IMR-90 (cell line): ENCODE data around the gene TIAM1. TPM values are rescaled to one million over a fixed set of nuclear protein-coding genes. Genes with fewer than 3 reads are reported as not detected.

Source experiments
- ATAC-seq: fragments of 200-7000 bp; cut with Tn5 transposase; 2 replicates; pipeline ENCODE4 v1.9.1; 2020; ENCODE audit warnings: low read depth, mild to moderate bottlenecking, moderate library complexity
- BruUV-seq: library from RNA; stranded (reverse); fragments of 400-500 nt; replicated peaks from 2 replicates; lab custom pipeline; 2021; lab: Mats Ljungman, UMichigan
- CTCF ChIA-PET: fragments of 300-600 bp; formaldehyde crosslinking; extraction: SDS; loops from one replicate; lab custom pipeline; 2021; ENCODE audit warnings: antibody characterized with exemption; lab: Yijun Ruan, JAX
- POLR2A ChIA-PET: fragments of 300-600 bp; sonication (Branson Sonifier 250); formaldehyde crosslinking; loops from one replicate; lab custom pipeline; 2022; ENCODE audit warnings: antibody characterized with exemption; ENCODE audit not compliant: unreplicated experiment; lab: Charles Lee
- DNase-seq: peaks from one replicate; pipeline ENCODE4 v3.0.0; 2013
- H2AFZ ChIP-seq: replicated peaks from 2 replicates; pipeline ENCODE3; 2013; ENCODE audit warnings: low read length, mild to moderate bottlenecking; ENCODE audit not compliant: poor library complexity
- H2AK5ac ChIP-seq: 2 replicates; pipeline ENCODE4 v1.6.1; 2013; ENCODE audit warnings: low read depth, low read length, inconsistent platforms
- H2AK9ac ChIP-seq: replicated peaks from 2 replicates; pipeline ENCODE3; 2013; ENCODE audit warnings: mild to moderate bottlenecking, low read depth, low read length, moderate library complexity; ENCODE audit not compliant: poor library complexity
- H2BK120ac ChIP-seq: 2 replicates; pipeline ENCODE4 v1.6.1; 2013; ENCODE audit warnings: low read depth, low read length, inconsistent platforms
- H2BK15ac ChIP-seq: 3 replicates; pipeline ENCODE4 v1.6.1; 2013; ENCODE audit warnings: low read depth, low read length, inconsistent platforms
- H2BK20ac ChIP-seq: 2 replicates; pipeline ENCODE4 v1.6.1; 2013; ENCODE audit warnings: low read depth, mild to moderate bottlenecking, inconsistent platforms, low read length, moderate library complexity
- H2BK5ac ChIP-seq: 2 replicates; pipeline ENCODE4 v1.6.1; 2013; ENCODE audit warnings: mild to moderate bottlenecking, low read depth, low read length, inconsistent platforms; ENCODE audit not compliant: poor library complexity, severe bottlenecking
- H3K14ac ChIP-seq: replicated peaks from 2 replicates; pipeline ENCODE4 v1.6.1; 2013; ENCODE audit warnings: low read depth, low read length, inconsistent platforms
- H3K18ac ChIP-seq: 2 replicates; pipeline ENCODE4 v1.6.1; 2013; ENCODE audit warnings: low read depth, low read length, control low read depth
- H3K23ac ChIP-seq: 2 replicates; pipeline ENCODE4 v1.6.1; 2013; ENCODE audit warnings: low read depth, low read length, inconsistent platforms
- H3K27ac ChIP-seq: 2 replicates; pipeline ENCODE4 v1.5.1; 2013; ENCODE audit warnings: mild to moderate bottlenecking, control low read depth, low read length; ENCODE audit not compliant: insufficient read depth
- H3K27me3 ChIP-seq: 2 replicates; pipeline ENCODE4 v1.6.1; 2013; ENCODE audit warnings: low read length; ENCODE audit not compliant: control insufficient read depth, insufficient read depth
- H3K36me3 ChIP-seq: 2 replicates; pipeline ENCODE4 v1.6.1; 2013; ENCODE audit warnings: low read length, mixed read lengths; ENCODE audit not compliant: control insufficient read depth, insufficient read depth
- H3K4ac ChIP-seq: 2 replicates; pipeline ENCODE4 v1.6.1; 2013; ENCODE audit warnings: low read depth, low read length, inconsistent platforms
- H3K4me1 ChIP-seq: 2 replicates; pipeline ENCODE4 v1.6.1; 2013; ENCODE audit warnings: low read length, mixed read lengths; ENCODE audit not compliant: control insufficient read depth, insufficient read depth
- H3K4me2 ChIP-seq: 2 replicates; pipeline ENCODE4 v1.6.1; 2013; ENCODE audit warnings: low read depth, mild to moderate bottlenecking, control low read depth, low read length, moderate library complexity
- H3K4me3 ChIP-seq: 2 replicates; pipeline ENCODE4 v1.5.1; 2013; ENCODE audit warnings: low read depth, mild to moderate bottlenecking, control low read depth, low read length, moderate library complexity; ENCODE audit not compliant: insufficient read depth
- H3K56ac ChIP-seq: 2 replicates; pipeline ENCODE4 v1.6.1; 2013; ENCODE audit warnings: low read length, inconsistent platforms; ENCODE audit not compliant: insufficient read depth; ENCODE audit errors: extremely low read depth
- H3K79me1 ChIP-seq, 2 experiments: 2 replicates each; pipeline ENCODE4 v1.6.1; 2013; ENCODE audit warnings: low read length in 2 of 2, inconsistent platforms in 1 of 2, low read depth in 1 of 2
- H3K9ac ChIP-seq: 2 replicates; pipeline ENCODE4 v1.6.1; 2013; ENCODE audit warnings: low read depth, low read length, control low read depth
- H3K9me1 ChIP-seq: 2 replicates; pipeline ENCODE4 v1.6.1; 2013; ENCODE audit warnings: low read length, inconsistent platforms; ENCODE audit not compliant: insufficient read depth
- H3K9me3 ChIP-seq: 2 replicates; pipeline ENCODE4 v1.6.1; 2013; ENCODE audit warnings: low read length; ENCODE audit not compliant: control insufficient read depth, insufficient read depth
- H4K20me1 ChIP-seq: 2 replicates; pipeline ENCODE4 v1.6.1; 2013; ENCODE audit warnings: low read length, inconsistent platforms; ENCODE audit not compliant: insufficient read depth
- H4K5ac ChIP-seq: 2 replicates; pipeline ENCODE4 v1.6.1; 2013; ENCODE audit warnings: mild to moderate bottlenecking, low read depth, low read length, control low read depth
- H4K8ac ChIP-seq, 2 experiments: 2 replicates each; pipeline ENCODE4 v1.6.1; 2013; ENCODE audit warnings: low read depth in 2 of 2, low read length in 2 of 2, control low read depth in 1 of 2, inconsistent platforms in 1 of 2
- H4K91ac ChIP-seq: 2 replicates; pipeline ENCODE4 v1.6.1; 2013; ENCODE audit warnings: low read depth, low read length, inconsistent platforms; ENCODE audit not compliant: insufficient read depth
- FOS ChIP-seq: fragments of 150-350 bp; IDR thresholded peaks from 2 replicates; pipeline ENCODE4 v1.6.1; 2016; ENCODE audit warnings: low read depth, low read length
- MXI1 ChIP-seq: IDR thresholded peaks from 2 replicates; pipeline ENCODE4 v1.6.1; 2012; ENCODE audit warnings: low read depth, mild to moderate bottlenecking, low read length, moderate library complexity, borderline replicate concordance
- WGBS, 2 experiments: methylation state at CpG; one replicate each; pipeline versions ENCODE4 v1.1.5 to v1.1.7; 2013; ENCODE audit warnings: missing lambda C conversion rate in 2 of 2; ENCODE audit not compliant: insufficient read length in 1 of 2; ENCODE audit errors: extremely low coverage in 2 of 2; 5-methylcytosine and 5-hydroxymethylcytosine counted together
- dilution Hi-C: fragments of 300-500 bp; cut with HindIII; formaldehyde crosslinking; loops from one replicate; pipeline ENCODE4 v1.14.3; 2018; ENCODE audit warnings: low sequenced_read_pairs; ENCODE audit not compliant: unreplicated experiment
- in situ Hi-C: fragments of 300-500 bp; cut with MboI; formaldehyde crosslinking; loops from 3 replicates; pipeline ENCODE4 v1.14.3; 2019; ENCODE audit warnings: low sequenced_read_pairs, inconsistent platforms, mixed read lengths
- intact Hi-C: fragments of 100-400 bp; cut with micrococcal nuclease; formaldehyde crosslinking; loops from 2 replicates; pipeline ENCODE4 v1.10.0; 2022
- polyA plus RNA-seq, 3 experiments: library from polyadenylated mRNA; depleted of rRNA; stranded (reverse); fragments of >200 nt; gene quantifications; 2 replicates each; pipeline ENCODE4 v1.2.3, GENCODE V29; 2012; ENCODE audit warnings: low replicate concordance in 1 of 3
- total RNA-seq: library from RNA; depleted of rRNA; stranded (reverse); fragments of >200 nt; gene quantifications from 2 replicates; pipeline ENCODE4 v1.2.3, GENCODE V29; 2012

TIAM1 gene
- total and polyA plus RNA-seq, 2 of the 4 experiments (the other 2 are of a cell fraction), result 2.9 to 9.3 TPM

DNA sequence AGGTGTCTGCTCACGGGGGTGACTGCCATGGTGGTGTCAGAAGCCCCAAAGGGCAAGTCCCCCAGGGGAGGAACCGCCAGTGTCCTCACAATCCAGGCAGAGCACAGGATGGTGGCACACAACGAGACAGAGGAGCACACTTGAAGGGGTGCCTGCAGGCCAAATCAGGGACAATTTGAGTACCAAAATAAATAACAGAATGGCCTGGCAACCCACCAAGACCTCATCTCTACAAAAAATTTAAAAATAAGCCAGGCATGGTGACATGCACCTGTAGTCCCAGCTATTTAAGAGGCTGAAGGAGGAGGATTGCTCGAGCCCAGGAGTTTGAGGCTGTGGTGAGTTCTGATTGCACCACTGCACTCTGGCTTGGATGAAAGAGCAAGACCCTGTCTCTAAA is 38.2 kb downstream of the TIAM1 start:
- in situ Hi-C loops, result no loop called here
- H3K14ac ChIP-seq, result no peak overlapping the region
- no peak overlapping the region for H3K4ac ChIP-seq
- TF ChIP-seq FOS, result no peak
- TF ChIP-seq MXI1, result no peak
- DNase-seq, result no peak
- H4K20me1 ChIP-seq, result no peaks in the 10 kb centered on the region
- no peak overlapping the region for H2BK20ac ChIP-seq
- H3K36me3 ChIP-seq, result no peaks in the 10 kb centered on the region
- no peak overlapping the region for H2AK5ac ChIP-seq
- no peak for ATAC-seq
- BruUV-seq, result no TSS peak
- 80% methylated on average over 1 of the region's 4 CpGs; no CpG with 5 or more reads in 1 of the 2 experiments for WGBS, 2 experiments
- H4K5ac ChIP-seq, result no peak overlapping the region
- H3K79me1 ChIP-seq, result no peaks in the 10 kb centered on the region
- no peak overlapping the region for H2BK5ac ChIP-seq
- intact Hi-C loops, result no loop called here
- dilution Hi-C loops, result no loop called here
- 0 out of 2 replicates have a peak, but pooled peaks cover 6% of the 10 kb centered on the region for H3K9me1 ChIP-seq
- no peak overlapping the region for H3K23ac ChIP-seq
- H3K4me2 ChIP-seq, result no peak overlapping the region
- H3K4me1 ChIP-seq, result peaks cover 5% of the 10 kb centered on the region
- H3K27me3 ChIP-seq, result no peaks in the 10 kb centered on the region
- H3K18ac ChIP-seq, result no peak overlapping the region
- no peak overlapping the region for H2BK120ac ChIP-seq
- H3K27ac ChIP-seq, result no peak overlapping the region
- H3K4me3 ChIP-seq, result no peak overlapping the region
- no peak overlapping the region for H4K8ac ChIP-seq
- CTCF ChIA-PET, result no interaction called here
- no peak overlapping the region for H2AK9ac ChIP-seq
- H2AFZ ChIP-seq, result no peak overlapping the region
- H3K9me3 ChIP-seq, result no peaks in the 10 kb centered on the region
- no peak overlapping the region for H4K91ac ChIP-seq
- H2BK15ac ChIP-seq, result no peak overlapping the region
- H3K9ac ChIP-seq, result no peak overlapping the region
- POLR2A ChIA-PET, result no interaction called here
- no peak overlapping the region for H3K56ac ChIP-seq
